Endometrial microvascular endothelial cells (primary cell): ENCODE results near the gene ORAI3. TPM values are rescaled to one million over a fixed set of nuclear protein-coding genes. Genes with fewer than 3 reads are reported as not detected.

ENCODE experiments used
- in situ Hi-C: cut with HindIII; loops from 2 replicates; pipeline ENCODE4 v1.10.0; 2017; ENCODE audit warnings: low sequenced_read_pairs, low pct_unique_long_range_greater_than_20kb; ENCODE audit errors: inconsistent ontology term
- total RNA-seq: library from RNA; depleted of rRNA; stranded (reverse); fragments of >200 nt; gene quantifications from one replicate; pipeline ENCODE4 v1.2.3, GENCODE V29; 2015; ENCODE audit errors: inconsistent ontology term

ORAI3 gene
- total RNA-seq, 1 donor from 2014 or later, result 13.4 TPM

DNA sequence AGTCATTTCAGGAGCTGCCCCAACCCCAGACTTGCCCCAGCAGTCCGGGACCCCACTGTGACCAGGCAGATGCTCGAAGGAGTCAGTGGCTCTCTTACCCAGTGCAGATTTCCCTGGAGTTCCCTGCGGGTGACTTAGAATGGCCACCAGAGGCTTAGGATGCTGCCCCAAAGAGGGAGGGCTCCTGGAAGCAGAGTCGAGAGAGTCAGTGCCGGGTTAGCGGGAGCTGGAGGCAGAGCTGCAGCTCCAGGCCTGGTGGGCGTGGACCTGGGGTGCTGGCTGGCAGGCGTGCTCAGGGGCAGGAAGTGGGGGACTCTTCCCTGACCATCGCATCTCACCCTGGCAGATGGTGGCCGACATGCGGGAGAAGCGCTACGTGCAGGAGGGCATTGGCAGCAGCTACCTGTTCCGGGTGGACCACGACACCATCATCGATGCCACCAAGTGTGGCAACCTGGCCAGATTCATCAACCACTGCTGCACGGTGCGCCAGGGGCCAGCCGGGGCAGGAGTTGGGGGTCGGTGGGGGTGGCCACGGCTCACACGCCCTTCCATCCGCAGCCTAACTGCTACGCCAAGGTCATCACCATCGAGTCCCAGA lies 34.5 kb downstream of the ORAI3 start:
- in situ Hi-C loops, result no loop called here

DNA sequence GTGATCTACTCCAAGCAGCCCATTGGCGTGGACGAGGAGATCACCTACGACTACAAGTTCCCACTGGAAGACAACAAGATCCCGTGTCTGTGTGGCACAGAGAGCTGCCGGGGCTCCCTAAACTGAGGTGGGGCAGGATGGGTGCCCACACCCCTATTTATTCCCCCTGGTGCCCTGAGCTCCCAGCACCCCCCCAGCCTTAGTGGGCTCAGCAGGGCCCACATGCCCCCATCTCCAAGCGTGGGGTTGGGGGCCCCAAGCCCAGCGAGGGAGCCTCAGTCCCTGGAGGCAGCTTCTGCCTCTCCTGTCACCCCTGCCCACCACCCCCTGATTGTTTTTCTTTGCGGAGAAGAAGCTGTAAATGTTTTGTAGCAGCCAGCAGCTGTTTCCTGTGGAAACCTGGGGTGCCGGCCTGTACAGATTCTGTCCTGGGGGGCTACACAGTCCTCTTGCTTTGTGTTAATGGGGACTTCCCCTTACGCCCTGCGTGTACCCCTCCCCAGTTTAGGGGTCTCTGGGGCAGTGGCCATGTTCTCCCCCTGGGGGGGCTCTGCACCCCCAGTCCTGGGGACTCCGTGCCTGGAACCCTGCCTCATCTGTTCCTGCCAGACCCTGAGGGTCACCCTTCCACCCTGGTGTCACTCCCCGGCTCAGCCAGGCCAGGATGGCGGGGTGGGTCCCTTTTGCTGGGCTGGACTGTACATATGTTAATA lies 35.2 kb downstream of the ORAI3 start:
- in situ Hi-C loops, result no loop called here

DNA sequence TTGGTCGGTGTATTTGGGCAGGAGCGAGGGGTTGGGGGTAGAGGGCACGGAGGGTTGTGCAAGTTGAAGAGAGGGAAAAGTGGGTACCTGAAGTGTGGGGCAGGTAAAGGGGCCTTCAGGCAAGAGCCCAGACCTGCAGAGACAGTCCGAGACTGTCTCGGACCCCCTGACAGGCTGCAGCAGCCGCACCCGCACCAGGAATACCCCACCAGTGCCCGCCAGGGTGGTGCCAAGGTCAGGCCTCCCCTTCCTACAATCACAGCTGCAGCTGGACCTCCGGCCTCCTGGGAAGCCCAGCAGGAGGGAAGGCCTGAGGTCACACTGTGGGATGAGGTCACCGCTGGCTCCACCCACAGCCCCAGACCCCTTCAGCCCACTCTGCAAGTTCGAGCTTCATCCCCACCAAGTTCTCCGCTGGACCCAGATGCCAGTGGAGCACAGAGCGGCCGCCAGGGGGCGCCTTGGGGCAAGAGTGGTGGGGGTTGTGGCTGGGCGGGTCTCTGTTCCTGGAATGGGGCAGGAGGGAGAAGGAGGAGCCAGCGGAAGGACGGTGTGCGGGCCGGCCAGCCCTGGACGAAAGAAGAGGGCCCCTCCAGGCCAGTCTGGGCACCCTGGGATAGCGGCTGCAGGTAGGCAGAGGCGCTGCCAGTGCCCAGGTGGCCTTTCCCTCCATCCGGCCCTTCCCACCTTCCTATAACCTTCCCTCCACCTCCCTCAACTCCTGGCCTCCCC lies 36.0 kb downstream of the ORAI3 start, which contains the start of gene HSD3B7:
TSS of gene HSD3B7 (plus strand) at position 539 of the 732 bp plus-strand sequence. CDS start 452 bp downstream, outside the sequence.
- in situ Hi-C loops, result no loop called here

DNA sequence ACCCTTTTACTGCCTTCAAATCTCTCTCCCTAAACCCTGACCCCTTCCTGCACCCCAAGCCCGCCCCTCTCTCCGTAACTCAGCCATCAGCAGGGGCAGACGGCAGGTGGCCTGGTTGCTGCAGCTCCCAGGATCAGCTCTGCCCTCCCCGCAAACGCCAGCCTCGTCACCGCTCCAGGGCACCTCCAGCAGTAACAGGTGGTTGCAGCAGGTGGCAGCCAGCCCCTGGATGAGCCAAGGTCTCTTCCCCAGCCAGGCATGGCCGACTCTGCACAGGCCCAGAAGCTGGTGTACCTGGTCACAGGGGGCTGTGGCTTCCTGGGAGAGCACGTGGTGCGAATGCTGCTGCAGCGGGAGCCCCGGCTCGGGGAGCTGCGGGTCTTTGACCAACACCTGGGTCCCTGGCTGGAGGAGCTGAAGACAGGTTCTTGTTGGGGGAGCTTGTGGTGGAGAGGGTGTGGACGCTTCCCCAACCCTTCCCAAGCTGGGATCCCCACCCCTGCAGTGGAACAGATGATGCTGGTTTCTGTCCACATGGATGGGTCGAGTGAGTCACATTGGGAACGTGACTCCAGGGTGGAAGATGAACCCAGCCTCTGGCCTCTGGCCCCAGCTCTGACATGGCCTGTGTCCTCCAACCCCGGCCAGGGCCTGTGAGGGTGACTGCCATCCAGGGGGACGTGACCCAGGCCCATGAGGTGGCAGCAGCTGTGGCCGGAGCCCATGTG lies 36.7 kb downstream of the ORAI3 start:
- in situ Hi-C loops, result no loop called here

DNA sequence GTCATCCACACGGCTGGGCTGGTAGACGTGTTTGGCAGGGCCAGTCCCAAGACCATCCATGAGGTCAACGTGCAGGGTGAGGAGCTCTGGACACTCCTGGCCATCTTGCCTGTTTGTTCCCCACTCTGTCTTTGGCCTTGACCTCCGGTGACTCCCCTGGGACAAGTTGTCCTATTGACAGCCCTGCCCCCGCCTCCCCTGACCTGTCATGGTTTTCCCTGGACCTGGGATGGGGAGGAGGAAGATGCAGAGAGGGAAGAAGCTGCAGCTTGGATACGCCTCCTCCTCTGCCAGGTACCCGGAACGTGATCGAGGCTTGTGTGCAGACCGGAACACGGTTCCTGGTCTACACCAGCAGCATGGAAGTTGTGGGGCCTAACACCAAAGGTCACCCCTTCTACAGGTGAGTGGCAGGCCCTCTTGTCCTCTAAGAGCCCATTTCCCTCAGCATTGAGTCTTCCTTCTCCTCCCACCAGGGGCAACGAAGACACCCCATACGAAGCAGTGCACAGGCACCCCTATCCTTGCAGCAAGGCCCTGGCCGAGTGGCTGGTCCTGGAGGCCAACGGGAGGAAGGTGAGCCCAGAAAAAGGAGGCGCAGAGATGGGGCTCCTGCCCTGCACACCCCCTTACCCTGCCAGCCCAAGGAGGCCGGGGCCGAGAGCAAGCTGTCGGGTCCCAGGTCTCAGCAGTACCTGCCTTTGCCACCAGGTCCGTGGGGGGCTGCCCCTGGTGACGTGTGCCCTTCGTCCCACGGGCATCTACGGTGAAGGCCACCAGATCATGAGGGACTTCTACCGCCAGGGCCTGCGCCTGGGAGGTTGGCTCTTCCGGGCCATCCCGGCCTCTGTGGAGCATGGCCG lies 37.5 kb downstream of the ORAI3 start:
- in situ Hi-C loops, result no loop called here

DNA sequence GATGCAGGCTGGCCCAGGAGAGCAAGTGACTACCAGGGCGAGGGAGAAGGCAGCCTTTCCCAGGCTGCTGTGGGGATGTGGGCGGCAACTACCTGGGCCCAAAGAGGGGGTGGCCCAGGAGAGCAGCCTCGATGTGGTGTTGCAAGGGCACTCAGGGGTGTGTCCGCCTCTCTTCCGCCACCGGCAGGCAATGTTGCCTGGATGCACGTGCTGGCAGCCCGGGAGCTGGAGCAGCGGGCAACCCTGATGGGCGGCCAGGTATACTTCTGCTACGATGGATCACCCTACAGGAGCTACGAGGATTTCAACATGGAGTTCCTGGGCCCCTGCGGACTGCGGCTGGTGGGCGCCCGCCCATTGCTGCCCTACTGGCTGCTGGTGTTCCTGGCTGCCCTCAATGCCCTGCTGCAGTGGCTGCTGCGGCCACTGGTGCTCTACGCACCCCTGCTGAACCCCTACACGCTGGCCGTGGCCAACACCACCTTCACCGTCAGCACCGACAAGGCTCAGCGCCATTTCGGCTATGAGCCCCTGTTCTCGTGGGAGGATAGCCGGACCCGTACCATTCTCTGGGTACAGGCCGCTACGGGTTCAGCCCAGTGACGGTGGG lies 38.8 kb downstream of the ORAI3 start:
- in situ Hi-C loops, result no loop called here

DNA sequence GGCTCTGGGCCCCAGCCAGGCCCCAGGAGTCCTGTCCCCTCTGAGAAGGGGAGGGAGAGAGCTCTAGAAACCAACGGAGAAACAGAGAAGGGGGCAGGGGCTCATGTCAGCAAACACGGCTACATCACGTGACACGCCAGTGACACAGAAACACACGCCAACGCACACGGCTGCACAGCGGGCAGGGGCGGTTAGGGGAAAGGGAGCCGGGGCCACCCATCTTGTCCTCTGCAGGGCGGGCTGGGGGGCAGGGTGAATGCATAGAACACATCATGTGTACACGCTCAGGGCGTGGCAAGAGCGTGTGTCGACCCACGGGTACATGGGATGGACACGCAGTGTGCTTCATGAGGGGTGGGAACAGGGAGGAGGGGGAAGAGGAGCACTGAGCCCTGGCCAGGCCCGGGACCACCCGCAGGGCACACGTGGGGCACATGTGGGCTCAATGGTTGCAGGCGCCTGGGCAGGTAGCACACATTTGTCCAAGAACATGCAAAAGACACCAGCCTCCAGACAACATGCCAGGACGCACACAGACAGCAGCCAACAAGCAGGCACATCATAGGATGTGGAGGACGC lies 40.7 kb downstream of the ORAI3 start:
- in situ Hi-C loops, result no loop called here

DNA sequence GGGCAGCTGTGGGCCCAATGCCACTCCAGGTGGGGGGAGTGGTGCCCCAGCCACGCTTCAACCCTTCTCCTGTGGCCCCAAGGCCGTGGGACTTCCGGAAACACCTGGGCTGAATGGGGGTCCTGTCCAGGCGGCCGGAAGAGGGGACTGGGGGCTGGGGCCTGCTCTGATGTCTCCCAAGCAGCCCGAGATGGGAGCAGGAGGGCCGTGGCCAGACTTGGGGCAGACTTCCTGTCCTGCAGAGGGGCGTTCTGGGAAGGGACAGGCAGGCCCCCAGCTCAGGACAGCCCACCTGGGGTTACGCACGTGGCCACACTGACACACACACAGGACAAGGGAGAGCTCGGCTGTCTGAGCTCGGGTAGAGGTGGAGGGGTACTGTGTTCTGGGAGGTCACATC lies 41.2 kb downstream of the ORAI3 start:
- in situ Hi-C loops, result no loop called here

DNA sequence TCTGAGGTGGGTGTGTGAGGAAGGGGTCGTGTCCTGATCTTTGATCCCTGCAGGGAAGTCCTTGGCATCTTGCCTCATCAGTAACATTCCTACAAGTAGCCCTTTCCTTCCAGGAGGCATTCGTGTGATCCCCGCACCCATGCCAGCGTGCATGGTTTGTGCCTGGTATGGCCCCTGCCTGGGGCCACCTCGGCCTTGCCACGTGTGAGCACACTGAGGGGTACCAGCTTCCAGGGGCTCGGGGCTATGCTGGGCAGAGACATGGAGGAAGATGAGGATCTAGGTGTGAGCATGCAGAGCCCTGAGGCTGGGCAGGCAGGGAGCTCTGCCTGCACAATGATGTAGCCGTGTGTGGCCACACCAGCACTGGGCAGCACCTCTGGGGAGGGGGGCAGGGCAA lies 42.2 kb downstream of the ORAI3 start:
- in situ Hi-C loops, result no loop called here

DNA sequence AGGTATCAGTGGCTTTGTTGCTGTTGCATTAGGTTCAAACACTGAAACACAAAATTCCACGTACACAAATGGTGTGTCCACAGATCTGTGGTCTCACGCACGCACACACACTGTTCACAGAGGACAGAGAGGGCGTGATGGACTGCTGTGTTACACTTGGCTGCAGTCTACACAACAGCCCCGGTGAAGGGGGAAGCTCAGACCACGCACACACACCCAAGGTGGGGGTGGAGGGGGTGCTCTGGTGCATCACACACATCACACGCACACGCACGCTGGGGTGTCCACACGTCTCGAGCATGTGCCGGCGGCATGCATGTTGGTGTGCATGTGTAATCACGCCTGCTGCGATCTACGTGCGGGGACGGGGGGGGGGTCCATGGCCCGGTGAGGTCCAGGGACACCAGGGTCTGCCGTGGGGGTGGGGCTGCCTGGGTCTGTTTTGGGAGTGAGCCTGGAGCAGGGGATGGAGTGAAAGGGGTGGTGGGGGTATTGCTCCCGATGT lies 43.5 kb downstream of the ORAI3 start:
- in situ Hi-C loops, result no loop called here

DNA sequence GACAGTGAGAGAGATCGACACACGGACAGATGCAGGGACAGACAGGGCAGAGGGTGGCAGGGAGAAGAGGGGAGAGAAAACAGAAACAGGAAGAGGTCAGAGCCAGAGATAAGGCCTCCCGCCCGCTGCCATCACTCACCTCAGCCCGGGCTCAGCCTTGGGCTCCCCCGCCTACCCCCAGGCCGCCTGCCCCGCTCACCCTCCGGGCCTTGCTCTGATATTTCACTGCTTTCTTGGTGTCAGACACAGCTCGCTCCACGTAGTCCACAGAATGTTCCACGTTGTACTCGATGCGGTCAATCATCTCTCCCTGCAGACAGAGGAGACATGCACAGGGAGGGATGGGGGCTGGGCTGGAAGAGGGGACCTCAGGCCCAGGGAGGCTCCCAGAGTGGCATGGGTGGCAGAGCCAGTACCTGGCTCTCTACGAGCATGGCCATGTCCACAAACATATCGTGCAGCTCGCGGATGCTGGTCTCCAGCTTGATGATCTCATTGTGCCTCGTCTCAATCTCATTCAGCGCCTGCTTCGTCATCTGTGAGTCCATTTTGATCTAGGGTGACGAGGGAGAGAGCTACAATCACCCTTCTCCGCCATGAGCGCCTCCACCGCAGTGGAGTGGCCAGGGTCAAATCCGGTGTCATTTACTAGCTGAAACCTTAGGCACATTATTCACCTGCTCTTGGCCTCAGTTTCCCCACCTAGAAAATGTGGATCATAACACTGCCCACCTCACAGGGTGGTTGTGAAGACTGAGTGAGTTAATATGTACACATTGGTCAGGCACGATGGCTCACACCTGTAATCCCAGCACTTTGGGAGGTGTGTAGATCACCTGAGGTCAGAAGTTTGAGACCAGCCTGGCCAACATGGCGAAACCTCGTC lies 44.3 kb downstream of the ORAI3 start:
- in situ Hi-C loops, result no loop called here

DNA sequence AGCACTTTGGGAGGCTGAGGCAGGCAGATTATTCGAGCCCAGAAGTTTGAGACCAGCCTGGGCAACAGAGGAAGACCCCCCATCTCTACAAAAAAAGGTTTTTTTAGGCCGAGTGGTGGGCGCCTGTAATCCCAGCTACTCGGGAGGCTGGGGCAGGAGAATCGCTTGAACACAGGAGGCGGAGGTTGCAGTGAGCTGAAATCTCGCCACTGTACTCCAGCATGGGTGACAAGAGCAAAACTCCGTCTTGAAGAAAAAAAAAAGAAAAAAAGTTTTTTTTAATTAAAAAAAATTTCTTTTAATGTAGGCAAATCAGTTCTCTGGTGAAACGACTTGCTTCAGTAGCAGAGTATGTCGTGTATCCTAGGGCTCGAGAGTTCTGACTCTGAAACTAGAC lies 47.1 kb downstream of the ORAI3 start:
- in situ Hi-C loops, result no loop called here

DNA sequence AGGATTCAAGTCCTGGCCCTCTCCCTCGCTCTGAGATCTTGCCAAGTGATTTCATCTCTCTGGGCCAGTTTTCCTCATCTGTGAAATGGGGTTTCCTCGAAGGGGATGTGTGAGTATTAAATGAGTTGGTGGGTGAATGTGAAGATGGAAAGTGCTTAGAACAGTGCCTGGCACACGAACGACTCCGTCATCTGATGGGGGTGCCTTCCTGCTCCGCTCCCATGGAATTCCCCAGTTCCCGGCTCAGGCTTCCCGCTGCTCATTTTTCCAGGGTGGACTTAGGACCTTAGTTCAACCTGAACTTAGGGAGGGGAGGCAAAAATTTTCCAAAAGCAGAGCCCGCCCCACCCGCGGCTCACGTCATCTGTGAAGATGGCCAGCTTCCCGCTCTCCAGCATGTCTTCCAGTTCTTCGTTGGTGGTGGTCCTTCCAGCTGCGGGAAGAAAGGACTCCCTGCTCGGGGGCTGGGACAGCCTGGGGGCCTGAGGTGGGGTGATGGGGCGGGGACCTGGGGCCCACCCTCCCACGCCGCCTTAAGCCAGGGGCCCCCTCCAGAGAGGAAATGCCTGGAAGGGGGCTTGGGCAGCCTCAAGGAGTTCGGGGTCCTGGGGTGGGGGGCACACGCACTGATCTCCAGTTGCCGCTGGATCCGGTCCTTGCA lies 47.6 kb downstream of the ORAI3 start:
- in situ Hi-C loops, result no loop called here

DNA sequence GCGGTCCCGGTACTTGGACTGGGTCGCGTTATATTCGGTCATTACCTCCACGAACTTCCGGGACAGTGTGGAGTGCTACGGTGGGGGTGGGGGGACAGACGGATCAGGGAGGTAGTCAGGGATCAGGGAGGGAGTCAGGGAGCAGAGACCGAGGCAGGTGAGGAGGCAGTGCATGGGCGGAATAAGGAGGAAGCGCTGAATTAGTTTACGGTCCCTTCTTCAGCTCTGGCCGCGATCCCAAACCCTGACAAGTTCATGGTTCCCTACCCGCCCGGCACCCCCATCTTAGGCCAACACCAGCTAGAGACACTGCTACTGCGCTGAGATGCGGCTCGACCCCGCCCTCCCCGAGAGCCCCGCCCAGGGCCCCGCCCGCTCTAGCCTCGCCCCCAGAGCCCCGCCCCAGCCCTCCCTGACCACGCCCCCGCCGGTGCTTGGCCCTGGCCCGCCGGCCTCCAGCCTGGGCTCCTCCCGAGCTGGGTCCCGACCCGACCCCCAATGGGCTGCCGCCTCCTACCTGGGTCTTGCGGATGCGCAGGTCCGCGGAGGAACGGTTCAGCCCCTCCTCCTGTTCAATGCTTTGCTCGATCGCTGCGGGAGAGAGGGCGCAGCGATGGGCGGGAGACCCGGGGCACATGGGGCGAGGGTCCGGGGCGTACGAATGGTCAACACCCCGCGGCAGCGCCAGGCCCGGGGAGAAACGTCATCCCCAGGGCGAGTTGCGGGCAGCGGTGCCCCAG lies 48.3 kb downstream of the ORAI3 start:
- in situ Hi-C loops, result no loop called here
